Measurements from ENCODE around the gene ID2. TPM values are rescaled to one million over a fixed set of nuclear protein-coding genes. Genes with fewer than 3 reads are reported as not detected.

ID2 gene, protein sequence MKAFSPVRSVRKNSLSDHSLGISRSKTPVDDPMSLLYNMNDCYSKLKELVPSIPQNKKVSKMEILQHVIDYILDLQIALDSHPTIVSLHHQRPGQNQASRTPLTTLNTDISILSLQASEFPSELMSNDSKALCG
- 100 to 1,000 TPM; 376 to 615 (median 527) TPM for total RNA-seq
- 100 to 1,000 TPM; 154 to 306 (median 224) TPM for polyA plus RNA-seq

DNA sequence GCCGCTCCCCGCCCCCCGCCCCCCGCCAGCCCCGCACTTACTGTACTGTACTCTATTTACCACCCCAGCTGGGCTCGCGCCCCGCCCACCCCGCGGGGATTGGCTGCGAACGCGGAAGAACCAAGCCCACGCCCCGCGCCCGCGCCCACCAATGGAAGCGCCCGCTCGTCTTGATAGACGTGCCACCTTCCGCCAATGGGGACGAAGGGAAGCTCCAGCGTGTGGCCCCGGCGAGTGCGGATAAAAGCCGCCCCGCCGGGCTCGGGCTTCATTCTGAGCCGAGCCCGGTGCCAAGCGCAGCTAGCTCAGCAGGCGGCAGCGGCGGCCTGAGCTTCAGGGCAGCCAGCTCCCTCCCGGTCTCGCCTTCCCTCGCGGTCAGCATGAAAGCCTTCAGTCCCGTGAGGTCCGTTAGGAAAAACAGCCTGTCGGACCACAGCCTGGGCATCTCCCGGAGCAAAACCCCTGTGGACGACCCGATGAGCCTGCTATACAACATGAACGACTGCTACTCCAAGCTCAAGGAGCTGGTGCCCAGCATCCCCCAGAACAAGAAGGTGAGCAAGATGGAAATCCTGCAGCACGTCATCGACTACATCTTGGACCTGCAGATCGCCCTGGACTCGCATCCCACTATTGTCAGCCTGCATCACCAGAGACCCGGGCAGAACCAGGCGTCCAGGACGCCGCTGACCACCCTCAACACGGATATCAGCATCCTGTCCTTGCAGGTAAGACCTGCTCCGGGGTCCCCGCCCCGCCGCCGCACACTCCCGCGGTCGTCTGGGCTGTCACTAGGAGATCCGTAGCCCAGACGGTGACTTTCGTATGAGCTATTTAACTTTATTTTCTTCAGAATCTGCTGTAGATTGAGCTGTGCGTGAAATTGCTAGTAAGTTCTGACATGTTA is at the start of gene ID2:
Gene ID2 (plus strand): TSS at position 271 of the 907 bp plus-strand sequence. CDS start 110 bp downstream, at position 381.
- peaks cover 0 to 49% (median 33%) of the 10 kb centered on the region in 4 donors for H3K4me1 ChIP-seq
- no peaks in the 10 kb centered on the region for H3K36me3 ChIP-seq
- 0 to 1% methylated on average over 65 to 68 of the region's 70 CpGs for WGBS, 2 donors
- H3K27ac ChIP-seq = peak within 1 kb of the TSS; percentile 90 to 99 (median 98)
- intact Hi-C loops (cut with DNase I) = loop anchor here (5.0 to 10.0 kb wide), 2 partner anchors 377 to 535 kb away; no protein-coding TSS in a partner anchor
- H3K27me3 ChIP-seq = no peaks in the 10 kb centered on the region
- no peaks in the 10 kb centered on the region for H3K9me3 ChIP-seq
- peak; percentile 100 for DNase-seq
- TF ChIP-seq POLR2AphosphoS5 (IDR thresholded peaks at IDR 0.05) (peak; percentile 99 to 100 (median 100)), EP300 (IDR thresholded peaks at IDR 0.05) (no peak), CTCF (IDR thresholded peaks at IDR 0.05) (no peak), POLR2A (IDR thresholded peaks at IDR 0.05) (peak; percentile 99 to 100)
- peak within 1 kb of the TSS; percentile 70 to 96 (median 86) for H3K4me3 ChIP-seq

DNA sequence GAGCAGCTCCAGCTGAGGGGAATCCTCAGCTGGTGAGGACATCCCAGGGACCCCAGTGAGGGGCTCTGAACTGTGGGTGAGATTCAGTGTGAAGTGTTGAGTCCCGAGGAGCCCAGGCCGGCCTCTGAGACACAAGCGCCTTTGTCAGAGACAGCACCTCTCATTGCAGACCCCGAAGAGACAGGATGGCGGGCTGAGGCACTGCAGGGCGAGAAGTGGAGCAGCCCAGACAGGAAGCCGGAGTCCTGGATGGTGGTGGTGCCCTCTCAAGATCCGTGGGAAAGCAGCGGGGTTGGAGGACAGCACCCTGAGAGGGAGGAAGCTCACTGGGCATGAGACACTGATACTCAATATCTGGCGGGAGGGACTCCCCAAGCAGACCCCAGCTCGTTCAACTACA is 49.1 kb upstream of the ID2 start:
- H3K27ac ChIP-seq = no peak overlapping the region
- H3K4me1 ChIP-seq = peaks cover 0 to 15% (median 12%) of the 10 kb centered on the region in 4 donors
- H3K27me3 ChIP-seq = no peaks in the 10 kb centered on the region
- H3K36me3 ChIP-seq = no peaks in the 10 kb centered on the region
- intact Hi-C loops (cut with DNase I) = no loop called here
- H3K9me3 ChIP-seq = no peaks in the 10 kb centered on the region
- no peak for DNase-seq
- no peak for TF ChIP-seq POLR2A (IDR thresholded peaks at IDR 0.05)
- TF ChIP-seq POLR2AphosphoS5 (IDR thresholded peaks at IDR 0.05) = no peak
- no peak for TF ChIP-seq CTCF (IDR thresholded peaks at IDR 0.05)
- TF ChIP-seq EP300 (IDR thresholded peaks at IDR 0.05) = no peak
- WGBS, 2 donors = 87 to 94% methylated on average over 11 of the region's 11 CpGs
- H3K4me3 ChIP-seq = no peak overlapping the region

GRCh38 chr2:8633186-8633734 is 48.6 kb upstream of the ID2 start:
- Histone ChIP-seq H3K27me3 (no peaks in the 10 kb centered on the region), H3K36me3 (no peaks in the 10 kb centered on the region), H3K4me1 (peaks cover 0 to 15% (median 12%) of the 10 kb centered on the region in 4 donors), H3K4me3 (no peak overlapping the region), H3K9me3 (no peaks in the 10 kb centered on the region), H3K27ac (no peak overlapping the region)
- TF ChIP-seq CTCF (IDR thresholded peaks at IDR 0.05) (no peak), POLR2A (IDR thresholded peaks at IDR 0.05) (no peak), POLR2AphosphoS5 (IDR thresholded peaks at IDR 0.05) (no peak), EP300 (IDR thresholded peaks at IDR 0.05) (no peak)
- intact Hi-C loops (cut with DNase I) = no loop called here
- WGBS, 2 donors = 49 to 77% methylated on average over 7 of the region's 7 CpGs
- no peak for DNase-seq

GRCh38 chr2:8633735-8634313 is 48.0 kb upstream of the ID2 start:
- TF ChIP-seq EP300 (IDR thresholded peaks at IDR 0.05) (no peak), POLR2A (IDR thresholded peaks at IDR 0.05) (no peak), POLR2AphosphoS5 (IDR thresholded peaks at IDR 0.05) (no peak), CTCF (IDR thresholded peaks at IDR 0.05) (no peak)
- intact Hi-C loops (cut with DNase I) = no loop called here
- no peak for DNase-seq
- H3K27me3 ChIP-seq = no peaks in the 10 kb centered on the region
- H3K36me3 ChIP-seq = no peaks in the 10 kb centered on the region
- peaks cover 0 to 15% (median 12%) of the 10 kb centered on the region in 4 donors for H3K4me1 ChIP-seq
- no peaks in the 10 kb centered on the region for H3K9me3 ChIP-seq
- 21 to 65% methylated on average over 14 of the region's 14 CpGs for WGBS, 2 donors
- no peak overlapping the region for H3K27ac ChIP-seq
- no peak overlapping the region for H3K4me3 ChIP-seq
